Measurements from ENCODE around the gene TRIM66. TPM values are rescaled to one million over a fixed set of nuclear protein-coding genes. Genes with fewer than 3 reads are reported as not detected.

The TRIM66 gene
- polyA plus RNA-seq, 3 donors: 0.04 to 12.0 (median 0.47) TPM

- H4K20me1 ChIP-seq (ENCODE audit: insufficient read depth, low read length): no peaks in the 10 kb centered on the region
- no peak overlapping the region for H3K9ac ChIP-seq (ENCODE audit: insufficient read depth, low read length, poor library complexity, severe bottlenecking)
- Mint-ChIP-seq H3K27me3 (ENCODE audit: low read depth in 3 of 3) (peaks cover 0 to 2% (median 0%) of the 10 kb centered on the region in 3 donors), H3K4me1 (no peaks in the 10 kb centered on the region), H3K9me3 (peaks cover 0 to 11% (median 0%) of the 10 kb centered on the region in 7 donors), H3K4me3 (no peak overlapping the region), H3K27ac (no peak overlapping the region), H3K36me3 (no peaks in the 10 kb centered on the region)
- H3K9me3 ChIP-seq (replicated peaks in 1 of 2; ENCODE audit: control insufficient read depth in 1 of 2, insufficient read depth in 1 of 2, low read length in 2 of 2): no peaks in the 10 kb centered on the region
- no peak for TF ChIP-seq CTCF (IDR thresholded peaks at IDR 0.05)
- no peaks in the 10 kb centered on the region for H3K79me2 ChIP-seq (ENCODE audit: insufficient read depth, low read length)
- H3K4me1 ChIP-seq (ENCODE audit: control insufficient read depth in 1 of 2, insufficient read depth in 2 of 2, low read length in 2 of 2): no peaks in the 10 kb centered on the region
- 50% methylated on average over 1 of the region's 2 CpGs for WGBS (ENCODE audit: insufficient coverage)
- no peak overlapping the region for H3K27ac ChIP-seq (ENCODE audit: low read depth in 1 of 2, low read length in 2 of 2)
- no peak overlapping the region for H2AFZ ChIP-seq (ENCODE audit: insufficient read depth, low read depth, low read length, poor library complexity, severe bottlenecking)
- H3K4me2 ChIP-seq (replicated peaks; ENCODE audit: extremely low read depth, low read length, poor library complexity, severe bottlenecking): no peak overlapping the region
- no peak overlapping the region for H3K4me3 ChIP-seq (replicated peaks in 1 of 3; ENCODE audit: low read depth in 2 of 3, low read length in 3 of 3)
- DNase-seq: no peak
- H3K27me3 ChIP-seq (ENCODE audit: control insufficient read depth in 2 of 2, insufficient read depth in 2 of 2, low read length in 2 of 2): no peaks in the 10 kb centered on the region
- intact Hi-C loops (cut with micrococcal nuclease): no loop called here
- no peaks in the 10 kb centered on the region for H3K36me3 ChIP-seq (replicated peaks in 1 of 2; ENCODE audit: control insufficient read depth in 1 of 2, insufficient read depth in 2 of 2, low read length in 2 of 2)
These were observed 98.0 kb downstream of the TRIM66 start for GRCh38 chr11:8584511-8584910.

- peaks cover 0 to 2% (median 0%) of the 10 kb centered on the region in 3 donors for H3K27me3 Mint-ChIP-seq (ENCODE audit: low read depth in 3 of 3)
- no peaks in the 10 kb centered on the region for H3K79me2 ChIP-seq (ENCODE audit: insufficient read depth, low read length)
- no peak overlapping the region for H3K4me3 ChIP-seq (replicated peaks in 1 of 3; ENCODE audit: low read depth in 2 of 3, low read length in 3 of 3)
- WGBS (ENCODE audit: insufficient coverage): no CpG with 5 or more reads among the region's 1 CpG
- no peak overlapping the region for H3K27ac ChIP-seq (ENCODE audit: low read depth in 1 of 2, low read length in 2 of 2)
- H2AFZ ChIP-seq (ENCODE audit: insufficient read depth, low read depth, low read length, poor library complexity, severe bottlenecking): no peak overlapping the region
- H3K9me3 Mint-ChIP-seq: peaks cover 0 to 11% (median 0%) of the 10 kb centered on the region in 7 donors
- no peak overlapping the region for H3K27ac Mint-ChIP-seq
- no peak for DNase-seq
- no peaks in the 10 kb centered on the region for H3K9me3 ChIP-seq (replicated peaks in 1 of 2; ENCODE audit: control insufficient read depth in 1 of 2, insufficient read depth in 1 of 2, low read length in 2 of 2)
- H3K36me3 Mint-ChIP-seq: no peaks in the 10 kb centered on the region
- H3K4me1 ChIP-seq (ENCODE audit: control insufficient read depth in 1 of 2, insufficient read depth in 2 of 2, low read length in 2 of 2): no peaks in the 10 kb centered on the region
- TF ChIP-seq CTCF (IDR thresholded peaks at IDR 0.05): no peak
- no peaks in the 10 kb centered on the region for H4K20me1 ChIP-seq (ENCODE audit: insufficient read depth, low read length)
- no peaks in the 10 kb centered on the region for H3K4me1 Mint-ChIP-seq
- intact Hi-C loops (cut with micrococcal nuclease): no loop called here
- H3K27me3 ChIP-seq (ENCODE audit: control insufficient read depth in 2 of 2, insufficient read depth in 2 of 2, low read length in 2 of 2): no peaks in the 10 kb centered on the region
- H3K9ac ChIP-seq (ENCODE audit: insufficient read depth, low read length, poor library complexity, severe bottlenecking): no peak overlapping the region
- H3K4me3 Mint-ChIP-seq: no peak overlapping the region
- H3K36me3 ChIP-seq (replicated peaks in 1 of 2; ENCODE audit: control insufficient read depth in 1 of 2, insufficient read depth in 2 of 2, low read length in 2 of 2): no peaks in the 10 kb centered on the region
- no peak overlapping the region for H3K4me2 ChIP-seq (replicated peaks; ENCODE audit: extremely low read depth, low read length, poor library complexity, severe bottlenecking)
These were observed 98.4 kb downstream of the TRIM66 start for GRCh38 chr11:8584082-8584481.
